GM11168 (cell line): ENCODE measurements around the gene MTX1.
"Not testable (repeated sequence)": the region's sequence is repeated elsewhere in the genome, so short reads cannot be mapped to it uniquely, and the experiment has no call there.

ENCODE experiments used
- in situ Hi-C: fragments of 300-500 bp; cut with MboI; formaldehyde crosslinking; loops from one replicate; pipeline ENCODE4 v1.12.0; 2022; ENCODE audit warnings: low sequenced_read_pairs; ENCODE audit not compliant: unreplicated experiment

Gene MTX1

GRCh38 chr1:155208541-155209311 lies at the start of gene MTX1:
Gene MTX1 (plus strand): TSS chr1:155208695. CDS start chr1:155208805, 110 bp downstream.
- in situ Hi-C loops, result no loop called here

GRCh38 chr1:155158991-155159390 lies 49.5 kb upstream of the MTX1 start:
- in situ Hi-C loops, result no loop called here

GRCh38 chr1:155160128-155160527 lies 48.4 kb upstream of the MTX1 start:
- in situ Hi-C loops, result no loop called here

- in situ Hi-C loops, result not testable (repeated sequence)
These were observed 45.9 kb upstream of the MTX1 start for GRCh38 chr1:155162631-155163030.

GRCh38 chr1:155163785-155164184 lies 44.7 kb upstream of the MTX1 start:
- in situ Hi-C loops, result not testable (repeated sequence)

GRCh38 chr1:155164625-155165024 lies 43.9 kb upstream of the MTX1 start:
- in situ Hi-C loops, result loop anchor here (5.0 kb wide), 1 partner anchor 72 kb away; no protein-coding TSS in a partner anchor

- in situ Hi-C loops, result loop anchor here (5.0 kb wide), 1 partner anchor 74 kb away; no protein-coding TSS in a partner anchor
These were observed 42.4 kb upstream of the MTX1 start for GRCh38 chr1:155166051-155166470.

GRCh38 chr1:155166471-155167165 lies 41.9 kb upstream of the MTX1 start:
- in situ Hi-C loops, result loop anchor here (5.0 kb wide), 1 partner anchor 74 kb away; no protein-coding TSS in a partner anchor

GRCh38 chr1:155167166-155168104 lies 41.1 kb upstream of the MTX1 start:
- in situ Hi-C loops, result loop anchor here (5.0 kb wide), 1 partner anchor 75 kb away; no protein-coding TSS in a partner anchor

GRCh38 chr1:155168105-155168445 lies 40.4 kb upstream of the MTX1 start:
- in situ Hi-C loops, result loop anchor here (5.0 kb wide), 1 partner anchor 76 kb away; no protein-coding TSS in a partner anchor

- in situ Hi-C loops, result loop anchor here (5.0 kb wide), 1 partner anchor 76 kb away; no protein-coding TSS in a partner anchor
These were observed 39.9 kb upstream of the MTX1 start for GRCh38 chr1:155168456-155169210.

- in situ Hi-C loops, result loop anchor here (5.0 kb wide), 1 partner anchor 77 kb away; no protein-coding TSS in a partner anchor
These were observed 39.0 kb upstream of the MTX1 start for GRCh38 chr1:155169541-155169940.

GRCh38 chr1:155170101-155170785 lies 38.3 kb upstream of the MTX1 start:
- in situ Hi-C loops, result no loop called here

- in situ Hi-C loops, result no loop called here
These were observed 37.7 kb upstream of the MTX1 start for GRCh38 chr1:155170806-155171205.

- in situ Hi-C loops, result no loop called here
These were observed 36.4 kb upstream of the MTX1 start for GRCh38 chr1:155171836-155172731.

GRCh38 chr1:155172732-155173477 lies 35.6 kb upstream of the MTX1 start, which contains the start of gene KRTCAP2:
Gene KRTCAP2 (minus strand): TSS chr1:155173304. CDS start chr1:155173224, 80 bp downstream.
- in situ Hi-C loops, result no loop called here
